Lower leg skin (tissue), 4 donors: Measurements from ENCODE around the gene NARS2. TPM values are rescaled to one million over a fixed set of nuclear protein-coding genes. Genes with fewer than 3 reads are reported as not detected.
"Not testable (repeated sequence)": the region's sequence is repeated elsewhere in the genome, so short reads cannot be mapped to it uniquely, and the experiment has no call there.

Experiments used
- DNase-seq, 2 donors: peaks; one replicate each; pipeline ENCODE4 v3.0.0-alpha.2; 2019; ENCODE audit warnings: low spot score in 2 of 2
- H3K4me3 ChIP-seq: fragments of 200-600 bp; sonication (generic); 2 replicates; pipeline ENCODE4 v1.5.1; 2017; ENCODE audit warnings: mild to moderate bottlenecking, low read depth; ENCODE audit not compliant: poor library complexity, severe bottlenecking
- POLR2A ChIP-seq, 2 donors: fragments of 450-650 bp; IDR thresholded peaks; one replicate each; pipeline ENCODE4 v1.6.1; 2016 to 2017; ENCODE audit warnings: antibody characterized with exemption in 2 of 2, mild to moderate bottlenecking in 1 of 2, moderate library complexity in 1 of 2
- WGBS, 2 donors: methylation state at CpG; one replicate each; pipeline ENCODE4 v1.1.5; 2018; 5-methylcytosine and 5-hydroxymethylcytosine counted together
- intact Hi-C: fragments of 100-400 bp; cut with DNase I; formaldehyde crosslinking; loops from one replicate; pipeline ENCODE4 v1.15.0; 2023; ENCODE audit warnings: low total_unique reads
- total RNA-seq, 4 donors: library from RNA; depleted of rRNA; stranded (reverse); fragments of >200 nt; gene quantifications; one replicate each; pipeline ENCODE4 v1.1.0, GENCODE V29; 2016
- TF ChIP-seq, protein P1 (sequence below), 3 donors: fragments of 450-650 bp; IDR thresholded peaks; one replicate each; pipeline ENCODE4 v1.5.1; 2016; ENCODE audit warnings: antibody characterized with exemption in 3 of 3, mild to moderate bottlenecking in 3 of 3, moderate library complexity in 2 of 3

NARS2 gene
- total RNA-seq, 4 donors from 2014 or later, result 11.2 to 15.7 (median 14.0) TPM

DNA sequence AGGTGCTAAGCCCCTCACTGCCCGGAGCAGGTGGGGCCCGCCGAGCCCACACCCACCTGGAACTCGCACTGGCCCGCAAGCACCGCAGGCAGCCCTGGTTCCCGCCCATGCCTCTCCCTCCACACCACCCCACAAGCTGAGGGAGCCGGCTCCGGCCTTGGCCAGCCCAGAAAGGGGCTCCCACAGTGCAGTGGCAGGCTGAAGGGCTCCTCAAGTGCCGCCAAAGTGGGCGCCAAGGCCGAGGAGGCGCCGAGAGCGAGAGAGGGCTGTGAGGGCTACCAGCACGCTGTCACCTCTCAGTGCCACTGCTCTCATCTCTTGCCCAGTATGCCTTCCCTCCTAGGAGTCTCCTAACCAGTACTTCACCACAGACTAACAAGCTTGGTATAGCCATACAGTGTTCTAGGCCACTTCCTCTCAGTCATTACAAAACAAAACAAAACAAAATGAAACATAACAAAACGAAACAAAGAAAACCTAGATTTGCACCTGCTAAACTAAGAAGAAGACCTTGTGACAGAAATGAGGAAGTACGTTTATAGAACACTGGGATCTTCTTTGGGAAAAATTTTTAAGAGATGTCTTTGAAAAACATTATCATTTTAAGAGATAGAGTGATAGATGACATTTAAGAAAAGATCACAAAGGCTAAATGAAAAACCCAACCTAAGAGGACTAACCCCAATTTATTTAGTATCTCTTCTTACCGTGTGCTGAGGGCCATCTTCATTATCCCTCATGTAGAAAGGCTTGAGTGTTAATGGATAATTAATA, 109.3 kb downstream of the NARS2 start:
- H3K4me3 ChIP-seq, result no peak overlapping the region
- TF ChIP-seq POLR2A (IDR thresholded peaks at IDR 0.05), result no peak
- TF ChIP-seq, protein P1, sequence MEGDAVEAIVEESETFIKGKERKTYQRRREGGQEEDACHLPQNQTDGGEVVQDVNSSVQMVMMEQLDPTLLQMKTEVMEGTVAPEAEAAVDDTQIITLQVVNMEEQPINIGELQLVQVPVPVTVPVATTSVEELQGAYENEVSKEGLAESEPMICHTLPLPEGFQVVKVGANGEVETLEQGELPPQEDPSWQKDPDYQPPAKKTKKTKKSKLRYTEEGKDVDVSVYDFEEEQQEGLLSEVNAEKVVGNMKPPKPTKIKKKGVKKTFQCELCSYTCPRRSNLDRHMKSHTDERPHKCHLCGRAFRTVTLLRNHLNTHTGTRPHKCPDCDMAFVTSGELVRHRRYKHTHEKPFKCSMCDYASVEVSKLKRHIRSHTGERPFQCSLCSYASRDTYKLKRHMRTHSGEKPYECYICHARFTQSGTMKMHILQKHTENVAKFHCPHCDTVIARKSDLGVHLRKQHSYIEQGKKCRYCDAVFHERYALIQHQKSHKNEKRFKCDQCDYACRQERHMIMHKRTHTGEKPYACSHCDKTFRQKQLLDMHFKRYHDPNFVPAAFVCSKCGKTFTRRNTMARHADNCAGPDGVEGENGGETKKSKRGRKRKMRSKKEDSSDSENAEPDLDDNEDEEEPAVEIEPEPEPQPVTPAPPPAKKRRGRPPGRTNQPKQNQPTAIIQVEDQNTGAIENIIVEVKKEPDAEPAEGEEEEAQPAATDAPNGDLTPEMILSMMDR (IDR thresholded peaks at IDR 0.05), result no peak
- WGBS, 2 donors, result 91 to 94% methylated on average over 14 to 19 of the region's 19 CpGs
- intact Hi-C loops, result no loop called here
- no peak for DNase-seq

DNA sequence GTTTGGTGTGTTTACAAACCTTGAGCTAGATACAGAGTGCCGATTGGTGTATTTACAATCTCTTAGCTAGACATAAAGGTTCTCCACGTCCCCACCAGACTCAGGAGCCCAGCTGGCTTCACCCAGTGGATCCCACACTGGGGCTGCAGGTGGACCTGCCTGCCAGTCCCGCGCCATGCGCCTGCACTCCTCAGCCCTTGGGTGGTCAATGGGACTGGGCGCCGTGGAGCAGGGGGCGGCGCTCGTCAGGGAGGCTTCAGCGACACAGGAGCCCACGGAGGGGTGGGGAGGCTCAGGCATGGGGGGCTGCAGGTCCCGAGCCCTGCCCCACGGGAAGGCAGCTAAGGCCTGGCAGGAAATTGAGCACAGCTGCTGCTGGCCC, 109.9 kb downstream of the NARS2 start:
- DNase-seq, intact Hi-C loops, H3K4me3 ChIP-seq: not testable (repeated sequence)
- 91 to 92% methylated on average over 9 to 14 of the region's 14 CpGs for WGBS, 2 donors

DNA sequence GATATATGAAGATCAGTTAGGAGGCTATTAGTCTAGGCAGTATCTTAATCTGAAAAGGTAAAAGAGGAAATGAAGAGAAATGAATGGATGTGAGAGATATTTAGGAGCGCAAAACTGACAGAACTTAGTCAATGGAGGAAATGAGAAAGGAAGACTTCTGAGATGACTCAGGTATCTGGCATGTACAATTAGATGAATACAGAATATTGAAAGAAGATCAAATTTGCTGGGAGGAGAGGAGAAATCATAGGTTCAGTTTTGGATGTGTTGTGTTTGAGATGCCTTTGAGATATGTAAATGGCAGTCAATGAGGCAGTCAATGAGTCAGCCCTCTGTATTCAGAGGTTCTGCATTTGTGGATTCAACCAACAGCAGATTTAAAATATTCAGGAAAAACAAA, 114.2 kb downstream of the NARS2 start:
- no peak overlapping the region for H3K4me3 ChIP-seq
- WGBS, 2 donors, result 91 to 93% methylated on average over 1 of the region's 1 CpG
- TF ChIP-seq POLR2A (IDR thresholded peaks at IDR 0.05), result no peak
- TF ChIP-seq, protein P1 (IDR thresholded peaks at IDR 0.05), result no peak
- intact Hi-C loops, result no loop called here
- DNase-seq, result no peak

DNA sequence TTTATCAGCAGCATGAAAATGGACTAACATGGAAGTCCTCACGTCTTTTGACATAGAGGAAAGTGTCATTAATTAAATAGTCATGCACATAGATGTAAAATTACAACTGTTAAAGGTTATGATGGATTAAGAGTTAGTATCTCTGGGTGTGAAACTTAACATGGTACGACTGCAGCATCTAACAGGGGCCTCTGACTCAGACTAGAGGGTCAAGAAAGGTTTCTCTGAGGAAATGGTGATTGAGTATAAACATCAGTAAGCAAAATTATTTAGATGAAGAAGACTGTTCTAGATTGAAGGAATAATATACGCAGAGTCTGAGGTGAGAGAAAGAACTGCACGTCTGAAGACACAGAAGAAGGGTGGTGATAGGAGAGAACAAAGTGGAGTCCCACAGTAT, 114.9 kb downstream of the NARS2 start:
- DNase-seq, result no peak
- intact Hi-C loops, result no loop called here
- H3K4me3 ChIP-seq, result no peak overlapping the region
- 96 to 98% methylated on average over 4 of the region's 4 CpGs for WGBS, 2 donors
- TF ChIP-seq POLR2A (IDR thresholded peaks at IDR 0.05), result no peak
- TF ChIP-seq, protein P1 (IDR thresholded peaks at IDR 0.05), result no peak

DNA sequence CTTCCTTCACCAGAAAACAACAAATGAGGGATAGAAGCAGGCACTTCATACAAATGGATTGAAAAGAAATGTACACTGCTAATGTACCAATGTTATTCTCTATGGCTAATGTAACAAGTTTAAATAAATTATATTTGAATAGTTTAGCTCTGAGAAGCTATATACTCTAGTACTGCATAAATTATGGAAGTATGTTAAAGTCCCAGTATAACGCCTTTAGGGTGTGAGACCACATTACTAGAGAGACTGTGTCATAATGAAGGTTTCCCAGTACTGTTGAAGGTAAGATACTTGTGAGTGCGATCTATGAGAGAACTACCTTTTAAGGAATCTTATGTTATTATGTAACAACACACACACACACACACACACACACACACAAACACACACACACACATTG, 117.2 kb downstream of the NARS2 start:
- no peak overlapping the region for H3K4me3 ChIP-seq
- no peak for DNase-seq
- TF ChIP-seq POLR2A (IDR thresholded peaks at IDR 0.05), result no peak
- TF ChIP-seq, protein P1 (IDR thresholded peaks at IDR 0.05), result no peak
- WGBS, 2 donors, result 69 to 80% methylated on average over 2 of the region's 2 CpGs
- intact Hi-C loops, result no loop called here

DNA sequence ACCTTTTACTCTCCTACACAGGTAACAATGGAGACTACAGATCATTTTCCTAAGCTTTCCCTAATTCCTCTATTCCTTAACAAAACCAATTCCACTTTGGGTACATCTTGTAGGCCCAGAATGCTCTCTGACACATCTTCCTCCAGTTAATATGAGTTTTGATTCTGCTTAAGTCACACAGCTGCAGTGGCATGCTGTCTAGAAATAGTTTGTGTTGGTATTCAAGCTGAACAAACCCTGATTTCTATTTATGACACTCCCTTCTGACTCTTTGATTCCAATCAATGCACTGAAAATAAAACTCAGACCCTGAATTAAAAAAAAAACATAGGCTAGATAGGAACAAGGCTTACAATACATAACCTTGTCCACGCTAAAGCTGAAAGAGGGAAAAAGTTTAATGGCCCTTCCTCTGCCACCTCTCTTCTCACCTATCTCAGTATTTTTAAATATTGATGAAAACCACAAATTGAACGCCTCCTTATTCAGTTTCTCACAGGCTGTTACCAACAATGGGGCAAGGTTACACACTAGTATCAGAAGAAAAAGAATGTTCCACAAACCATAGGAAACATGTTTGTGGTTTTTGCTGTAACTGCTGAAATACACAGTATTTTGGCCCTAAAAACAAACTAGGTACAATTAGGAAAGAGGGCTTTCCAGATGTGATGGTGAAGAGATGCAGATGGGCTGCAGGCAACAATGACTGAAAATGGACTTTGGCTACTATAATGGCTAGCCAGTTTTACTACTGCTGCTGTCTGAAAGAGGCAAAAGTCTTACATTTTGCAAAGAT, 121.3 kb downstream of the NARS2 start:
- intact Hi-C loops, result no loop called here
- 81 to 91% methylated on average over 2 of the region's 2 CpGs for WGBS, 2 donors
- no peak overlapping the region for H3K4me3 ChIP-seq
- no peak for DNase-seq
- TF ChIP-seq, protein P1 (IDR thresholded peaks at IDR 0.05), result no peak
- TF ChIP-seq POLR2A (IDR thresholded peaks at IDR 0.05), result no peak
